ENCODE results near the gene LEO1.

Gene LEO1

GRCh38 chr15:51908316-51908715 is 63.3 kb downstream of the LEO1 start:
- Histone ChIP-seq H3K36me3 (peaks cover 88% of the 10 kb centered on the region), H3K4me1 (ENCODE audit: control insufficient read depth in 1 of 2, insufficient read depth in 1 of 2, low read depth in 1 of 2, low read length in 1 of 2) (peaks cover 0 to 4% of the 10 kb centered on the region in 2 experiments)

DNA sequence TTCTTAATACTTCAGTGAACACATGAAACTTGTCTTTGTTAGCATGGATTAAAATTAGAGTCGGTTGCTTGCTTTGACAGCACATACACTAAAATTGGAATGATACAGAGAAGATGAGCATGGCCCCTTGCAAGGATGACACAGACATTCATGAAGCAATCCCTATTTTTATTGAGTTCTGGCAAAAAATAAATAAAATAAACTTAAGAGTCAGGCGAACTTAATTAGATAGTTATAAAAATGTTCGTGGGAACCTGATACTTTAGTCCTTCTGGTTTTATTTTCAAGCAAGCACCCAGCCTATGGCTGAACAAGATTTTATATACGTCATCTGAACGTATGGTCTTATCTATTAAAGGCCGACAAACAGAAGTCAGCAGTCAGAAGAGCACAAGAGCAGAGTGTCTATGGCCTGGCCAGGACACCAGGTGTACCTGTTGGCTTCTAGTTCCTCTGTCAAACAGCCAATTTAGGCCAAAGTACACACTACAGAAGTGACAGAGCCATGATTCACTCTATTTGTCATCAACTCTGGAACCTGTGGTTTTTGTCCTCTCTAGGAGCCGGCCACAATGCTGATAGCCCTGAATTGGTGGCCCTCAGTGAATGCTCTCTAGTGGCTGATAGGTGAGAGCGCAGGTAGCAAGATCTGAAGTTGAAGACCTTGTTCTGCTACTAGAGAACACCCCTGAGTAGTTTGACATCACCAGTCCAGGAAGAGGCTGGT is 64.3 kb downstream of the LEO1 start:
- no peak overlapping the region for H3K27ac ChIP-seq

More at GRCh38 chr15:51908316-51908715, 63.3 kb downstream of the LEO1 start:
- TF ChIP-seq CTCF (IDR thresholded peaks at IDR 0.05): no peak
- Histone ChIP-seq H3K27ac (no peak overlapping the region), H3K4me3 (ENCODE audit: low read depth in 1 of 2, low read length in 1 of 2) (no peak overlapping the region), H3K9me3 (no peaks in the 10 kb centered on the region), H3K27me3 (no peaks in the 10 kb centered on the region)

DNA sequence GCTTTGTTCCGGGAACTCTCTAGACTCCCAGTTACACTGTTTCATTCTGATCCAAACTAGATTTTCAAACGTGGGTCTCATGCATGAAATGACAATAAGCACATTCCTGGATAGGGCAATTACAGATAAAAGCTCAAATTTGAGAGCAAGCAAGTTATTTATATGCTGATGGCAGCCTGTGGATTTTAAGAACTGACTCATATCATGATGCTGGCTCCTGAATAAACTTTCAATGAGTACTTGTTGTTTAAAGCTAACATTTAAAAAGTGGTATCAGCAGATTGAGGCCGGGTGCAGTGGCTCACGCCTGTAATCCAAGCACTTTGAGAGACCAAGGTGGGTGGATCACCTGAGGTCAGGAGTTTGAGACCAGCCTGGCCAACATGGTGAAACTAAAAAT is 66.6 kb downstream of the LEO1 start:
- no peak overlapping the region for H3K4me3 ChIP-seq (ENCODE audit: low read depth in 1 of 2, low read length in 1 of 2)
- H3K27ac ChIP-seq: no peak overlapping the region
- peaks cover 0 to 4% of the 10 kb centered on the region in 2 experiments for H3K4me1 ChIP-seq (ENCODE audit: control insufficient read depth in 1 of 2, insufficient read depth in 1 of 2, low read depth in 1 of 2, low read length in 1 of 2)
- TF ChIP-seq CTCF (IDR thresholded peaks at IDR 0.05): no peak
- no peaks in the 10 kb centered on the region for H3K9me3 ChIP-seq
- H3K27me3 ChIP-seq: no peaks in the 10 kb centered on the region
- peaks cover 88% of the 10 kb centered on the region for H3K36me3 ChIP-seq

More for the DNA sequence above, 64.3 kb downstream of the LEO1 start:
- TF ChIP-seq CTCF (IDR thresholded peaks at IDR 0.05): no peak
- peaks cover 87% of the 10 kb centered on the region for H3K36me3 ChIP-seq
- H3K4me1 ChIP-seq (ENCODE audit: control insufficient read depth in 1 of 2, insufficient read depth in 1 of 2, low read depth in 1 of 2, low read length in 1 of 2): peaks cover 0 to 4% of the 10 kb centered on the region in 2 experiments
- no peak overlapping the region for H3K4me3 ChIP-seq (ENCODE audit: low read depth in 1 of 2, low read length in 1 of 2)
- no peaks in the 10 kb centered on the region for H3K9me3 ChIP-seq
- no peaks in the 10 kb centered on the region for H3K27me3 ChIP-seq

- H3K4me3 ChIP-seq (ENCODE audit: low read depth in 1 of 2, low read length in 1 of 2): no peak overlapping the region
- H3K36me3 ChIP-seq: peaks cover 89% of the 10 kb centered on the region
- H3K9me3 ChIP-seq: no peaks in the 10 kb centered on the region
- no peak for TF ChIP-seq CTCF (IDR thresholded peaks at IDR 0.05)
- no peaks in the 10 kb centered on the region for H3K27me3 ChIP-seq
- H3K4me1 ChIP-seq (ENCODE audit: control insufficient read depth in 1 of 2, insufficient read depth in 1 of 2, low read depth in 1 of 2, low read length in 1 of 2): peaks cover 0 to 2% of the 10 kb centered on the region in 2 experiments
- H3K27ac ChIP-seq: no peak overlapping the region
These were observed 67.2 kb downstream of the LEO1 start for GRCh38 chr15:51904421-51904820.

DNA sequence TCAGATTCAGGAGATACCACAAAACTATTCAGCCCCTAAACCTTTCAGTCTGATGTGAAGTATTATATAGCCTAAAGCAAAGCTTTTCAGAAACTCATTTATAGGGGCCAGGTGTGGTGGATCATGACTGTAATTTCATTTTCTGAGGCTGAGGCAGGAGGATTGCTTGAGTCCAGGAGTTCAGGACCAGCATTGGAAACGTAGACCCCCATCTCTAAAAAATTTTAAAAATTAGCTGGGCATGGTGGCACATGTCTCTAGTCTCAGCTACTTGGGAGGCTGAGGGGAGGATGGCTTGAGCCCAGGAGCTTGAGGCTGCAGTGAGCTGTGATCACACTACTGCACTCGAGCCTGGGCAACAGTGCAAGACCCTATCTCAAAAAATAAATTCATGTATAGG is 82.1 kb downstream of the LEO1 start:
- Histone ChIP-seq H3K27ac (no peak overlapping the region), H3K9me3 (no peaks in the 10 kb centered on the region)
- no peak for TF ChIP-seq CTCF (IDR thresholded peaks at IDR 0.05)

More for the DNA sequence above, 82.1 kb downstream of the LEO1 start:
- H3K27me3 ChIP-seq: no peaks in the 10 kb centered on the region
- H3K36me3 ChIP-seq: peaks cover 67% of the 10 kb centered on the region
- no peak overlapping the region for H3K4me3 ChIP-seq (ENCODE audit: low read depth in 1 of 2, low read length in 1 of 2)
- H3K4me1 ChIP-seq (ENCODE audit: control insufficient read depth in 1 of 2, insufficient read depth in 1 of 2, low read depth in 1 of 2, low read length in 1 of 2): peaks cover 0 to under 1% of the 10 kb centered on the region in 2 experiments
